NB4 (cell line): ENCODE results near the gene OXCT2.

Experiments used
- DNase-seq: peaks from one replicate; pipeline ENCODE4 v3.0.0; 2010; ENCODE audit warnings: low read depth
- H3K4me3 ChIP-seq: one replicate; pipeline ENCODE4 v1.5.1; 2011; ENCODE audit warnings: mild to moderate bottlenecking, low read depth, low read length, moderate library complexity
- CTCF ChIP-seq: IDR thresholded peaks from one replicate; pipeline ENCODE4 v1.5.1; 2012; ENCODE audit warnings: low read depth, low read length
- MYC ChIP-seq: IDR thresholded peaks from 2 replicates; pipeline ENCODE4 v1.6.1; 2011; ENCODE audit warnings: low read depth, low read length
- POLR2A ChIP-seq: IDR thresholded peaks from 2 replicates; pipeline ENCODE4 v1.6.1; 2011; ENCODE audit warnings: mild to moderate bottlenecking; ENCODE audit not compliant: insufficient read length; ENCODE audit errors: extremely low read depth
- TF ChIP-seq, protein P1 (sequence below): IDR thresholded peaks from 2 replicates; pipeline ENCODE4 v1.6.1; 2011; ENCODE audit warnings: low read depth, low read length

The OXCT2 gene

DNA sequence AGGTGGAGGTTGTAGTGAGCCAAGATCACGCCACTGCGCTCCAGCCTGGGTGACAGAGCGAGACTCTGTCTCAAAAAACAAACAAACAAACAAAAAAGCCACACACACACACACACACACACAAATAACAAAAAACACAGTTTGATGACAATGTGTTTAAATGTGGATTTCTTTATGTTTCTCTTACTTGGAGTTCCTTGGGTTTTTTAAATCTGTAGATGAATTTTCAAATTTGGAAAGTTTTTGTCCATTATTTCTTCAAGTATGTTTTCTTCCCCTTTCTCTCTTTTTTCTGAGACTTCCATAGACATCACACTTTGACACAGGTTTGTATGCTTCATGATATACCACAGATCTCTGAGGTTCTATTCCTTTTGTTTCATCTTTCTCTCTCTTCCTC lies 44.5 kb downstream of the OXCT2 start:
- H3K4me3 ChIP-seq = no peak overlapping the region
- no peak for DNase-seq
- TF ChIP-seq POLR2A (no peak), CTCF (no peak), MYC (no peak)
- TF ChIP-seq, protein P1, sequence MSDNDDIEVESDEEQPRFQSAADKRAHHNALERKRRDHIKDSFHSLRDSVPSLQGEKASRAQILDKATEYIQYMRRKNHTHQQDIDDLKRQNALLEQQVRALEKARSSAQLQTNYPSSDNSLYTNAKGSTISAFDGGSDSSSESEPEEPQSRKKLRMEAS = no peak

DNA sequence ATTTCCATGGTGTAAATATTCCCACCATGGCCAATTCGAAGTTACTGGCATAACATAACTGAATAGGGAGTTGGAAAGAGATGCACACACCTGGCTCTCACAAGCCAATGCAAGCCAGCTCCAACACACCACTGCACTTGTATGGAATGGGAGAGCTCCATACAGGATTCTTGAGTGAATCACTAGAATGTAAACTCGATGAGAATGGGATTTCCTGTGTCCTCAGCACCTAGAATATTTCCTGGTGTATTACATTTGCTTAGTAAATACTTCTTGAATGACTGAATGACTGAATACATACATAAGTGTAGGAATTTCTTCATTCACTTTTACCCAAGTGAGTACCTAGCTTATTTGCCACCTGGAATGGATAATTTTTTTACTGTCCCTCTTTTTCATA lies 48.7 kb downstream of the OXCT2 start:
- no peak overlapping the region for H3K4me3 ChIP-seq
- TF ChIP-seq, protein P1 = no peak
- no peak for TF ChIP-seq MYC
- TF ChIP-seq CTCF = no peak
- no peak for TF ChIP-seq POLR2A
- DNase-seq = no peak

- TF ChIP-seq POLR2A (no peak), MYC (no peak), CTCF (no peak)
- TF ChIP-seq, protein P1 = no peak
- no peak overlapping the region for H3K4me3 ChIP-seq
- no peak for DNase-seq
These were observed 49.5 kb downstream of the OXCT2 start for GRCh38 chr1:39721664-39722063.

DNA sequence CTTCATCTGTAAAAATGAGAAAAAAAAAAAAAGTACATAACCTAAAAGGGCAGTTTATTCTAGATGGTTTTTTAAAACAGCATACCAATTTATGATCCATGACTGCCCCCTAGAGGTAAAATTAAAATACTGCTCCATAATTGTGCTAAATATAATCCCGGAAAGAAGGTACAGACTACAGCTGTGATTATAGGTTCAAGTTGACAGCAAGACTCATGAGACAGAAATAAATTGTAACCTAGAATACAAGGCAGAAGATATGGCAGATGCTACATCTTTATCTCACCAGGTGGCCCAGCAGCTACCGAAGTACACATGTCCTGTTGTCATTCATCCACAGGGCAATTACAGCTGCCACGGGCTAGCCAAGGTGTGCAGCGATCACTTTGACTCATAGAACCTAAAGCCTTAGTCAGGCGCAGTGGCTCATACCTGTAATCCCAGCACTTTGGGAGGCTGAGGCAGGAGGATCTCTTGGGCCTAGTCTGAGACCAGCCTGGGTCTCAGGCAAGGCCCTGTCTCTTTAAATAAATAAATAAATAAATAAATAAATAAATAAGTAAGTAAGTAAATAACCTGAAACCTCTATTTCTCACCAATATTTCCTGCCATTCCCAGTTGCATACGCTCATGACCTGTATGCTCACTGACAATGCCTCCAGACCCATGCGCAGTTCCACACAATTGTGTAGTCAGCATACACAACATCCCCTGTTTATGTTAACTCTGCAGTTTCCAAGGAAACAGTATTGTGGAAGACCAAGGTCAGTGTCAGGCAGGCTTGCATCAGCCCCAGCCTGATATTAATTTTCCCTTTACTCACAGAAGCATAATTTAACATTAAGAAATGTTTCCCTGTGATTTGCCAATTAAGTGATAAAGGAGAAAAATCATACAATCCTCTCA lies 50.8 kb downstream of the OXCT2 start:
- peak; percentile 66 for DNase-seq
- H3K4me3 ChIP-seq = no peak overlapping the region
- TF ChIP-seq CTCF (peak; percentile 21), POLR2A (no peak)
- TF ChIP-seq, protein P1 = no peak
